ENCODE measurements around the gene NELFB.
A peak's percentile ranks its signal among the peaks of the same experiment; 100 is the strongest.

The NELFB gene

GRCh38 chr9:137305060-137305797 is 50.1 kb downstream of the NELFB start:
- DNase-seq, result peak; percentile 48

GRCh38 chr9:137305798-137306065 is 50.6 kb downstream of the NELFB start:
- DNase-seq, result no peak

GRCh38 chr9:137306066-137306849 is 51.1 kb downstream of the NELFB start:
- DNase-seq, result no peak

- DNase-seq, result no peak
Observed at GRCh38 chr9:137306850-137307254, 51.7 kb downstream of the NELFB start.

GRCh38 chr9:137307255-137308056 is 52.3 kb downstream of the NELFB start:
- no peak for DNase-seq

- DNase-seq, result no peak
Observed at GRCh38 chr9:137308057-137308619, 53.0 kb downstream of the NELFB start.

- no peak for DNase-seq
Observed at GRCh38 chr9:137309368-137310188, 54.5 kb downstream of the NELFB start.

- DNase-seq, result no peak
Observed at GRCh38 chr9:137310189-137311052, 55.3 kb downstream of the NELFB start.

- DNase-seq, result no peak
Observed at GRCh38 chr9:137311171-137311985, 56.3 kb downstream of the NELFB start.

- no peak for DNase-seq
Observed at GRCh38 chr9:137311986-137312851, 57.1 kb downstream of the NELFB start.

- DNase-seq, result no peak
Observed at GRCh38 chr9:137312852-137313325, 57.8 kb downstream of the NELFB start.

GRCh38 chr9:137313326-137313936 is 58.3 kb downstream of the NELFB start:
- DNase-seq, result no peak

GRCh38 chr9:137313956-137314560 is 58.9 kb downstream of the NELFB start:
- DNase-seq, result no peak

- no peak for DNase-seq
Observed at GRCh38 chr9:137314561-137315560, 59.7 kb downstream of the NELFB start.

- DNase-seq, result no peak
Observed at GRCh38 chr9:137315581-137316011, 60.5 kb downstream of the NELFB start.

- peak; percentile 56 for DNase-seq
Observed at GRCh38 chr9:137316012-137316981, 61.2 kb downstream of the NELFB start.
